GM21576 (cell line): ENCODE data around the gene CHGA.

ENCODE experiments used
- ATAC-seq: cut with Tn5 transposase; IDR thresholded peaks from one replicate; pipeline ENCODE4 v1.9.1; 2021; ENCODE audit warnings: mild to moderate bottlenecking, moderate library complexity; ENCODE audit not compliant: unreplicated experiment

CHGA gene

DNA sequence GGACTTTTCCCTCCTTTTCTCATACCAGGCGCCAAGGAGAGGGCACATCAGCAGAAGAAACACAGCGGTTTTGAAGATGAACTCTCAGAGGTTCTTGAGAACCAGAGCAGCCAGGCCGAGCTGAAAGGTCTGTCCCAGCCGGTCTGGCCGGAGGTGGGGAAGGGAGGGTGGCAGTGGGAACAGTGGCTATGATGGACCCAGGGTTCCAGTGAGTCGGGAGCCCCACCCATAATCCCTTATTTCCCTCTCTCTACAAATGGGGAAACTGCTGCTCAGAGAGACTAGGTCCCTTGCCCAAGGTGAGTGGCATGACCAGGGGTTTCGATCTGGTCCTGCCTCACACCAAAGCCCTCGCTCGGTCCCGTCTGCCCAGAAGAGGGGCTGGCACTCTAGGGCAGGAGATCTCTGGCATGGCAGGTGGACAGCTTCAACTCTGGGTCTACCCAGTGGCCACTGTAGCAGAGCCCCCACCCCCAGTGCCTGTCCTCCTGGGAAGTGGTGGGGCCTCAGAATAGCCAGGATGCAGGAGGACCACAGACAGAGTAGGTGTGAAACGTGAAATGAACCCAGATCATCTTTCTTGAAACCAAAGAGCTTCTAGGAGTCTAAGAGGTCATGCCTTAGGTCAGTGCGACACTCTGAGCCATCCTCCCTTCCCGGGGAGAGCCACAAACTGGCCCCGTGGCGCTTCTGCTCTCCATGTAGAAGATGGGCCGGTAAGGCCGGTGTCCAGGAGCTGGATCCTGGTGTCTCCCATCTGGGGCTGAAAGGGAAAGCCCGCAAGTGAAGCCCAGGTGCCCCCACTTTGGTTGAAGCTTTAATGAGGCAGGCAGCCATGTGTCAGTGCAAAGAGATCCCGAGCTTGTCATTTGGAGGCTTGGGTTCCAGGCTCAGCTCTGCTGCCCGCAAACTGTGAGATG is 7.0 kb downstream of the CHGA start:
- no peak for ATAC-seq

DNA sequence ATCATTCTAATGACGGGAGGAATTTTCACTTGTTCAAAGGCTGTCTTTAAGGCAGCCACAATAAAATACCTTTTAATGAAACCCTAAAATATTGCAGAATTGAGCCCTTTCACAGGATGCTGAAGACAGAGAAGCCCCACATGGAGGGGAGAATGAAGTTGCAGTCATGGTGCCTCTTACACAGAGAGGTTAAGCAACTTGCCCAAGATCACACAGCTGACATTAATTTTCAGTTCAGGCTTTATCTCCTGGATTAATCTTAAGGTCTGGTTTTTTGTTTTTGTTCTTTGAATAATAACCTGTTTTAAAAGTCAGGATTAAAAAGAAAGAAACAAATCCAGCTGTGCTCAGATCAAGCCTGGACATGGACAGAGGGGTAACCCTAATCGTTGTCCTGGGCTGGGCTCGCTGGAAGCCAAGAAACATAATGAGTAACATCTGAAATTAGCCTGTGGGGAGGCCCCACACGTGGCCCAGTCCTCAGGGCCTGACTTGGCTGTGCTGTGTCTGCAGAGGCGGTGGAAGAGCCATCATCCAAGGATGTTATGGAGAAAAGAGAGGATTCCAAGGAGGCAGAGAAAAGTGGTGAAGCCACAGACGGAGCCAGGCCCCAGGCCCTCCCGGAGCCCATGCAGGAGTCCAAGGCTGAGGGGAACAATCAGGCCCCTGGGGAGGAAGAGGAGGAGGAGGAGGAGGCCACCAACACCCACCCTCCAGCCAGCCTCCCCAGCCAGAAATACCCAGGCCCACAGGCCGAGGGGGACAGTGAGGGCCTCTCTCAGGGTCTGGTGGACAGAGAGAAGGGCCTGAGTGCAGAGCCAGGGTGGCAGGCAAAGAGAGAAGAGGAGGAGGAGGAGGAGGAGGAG is 8.0 kb downstream of the CHGA start:
- no peak for ATAC-seq

DNA sequence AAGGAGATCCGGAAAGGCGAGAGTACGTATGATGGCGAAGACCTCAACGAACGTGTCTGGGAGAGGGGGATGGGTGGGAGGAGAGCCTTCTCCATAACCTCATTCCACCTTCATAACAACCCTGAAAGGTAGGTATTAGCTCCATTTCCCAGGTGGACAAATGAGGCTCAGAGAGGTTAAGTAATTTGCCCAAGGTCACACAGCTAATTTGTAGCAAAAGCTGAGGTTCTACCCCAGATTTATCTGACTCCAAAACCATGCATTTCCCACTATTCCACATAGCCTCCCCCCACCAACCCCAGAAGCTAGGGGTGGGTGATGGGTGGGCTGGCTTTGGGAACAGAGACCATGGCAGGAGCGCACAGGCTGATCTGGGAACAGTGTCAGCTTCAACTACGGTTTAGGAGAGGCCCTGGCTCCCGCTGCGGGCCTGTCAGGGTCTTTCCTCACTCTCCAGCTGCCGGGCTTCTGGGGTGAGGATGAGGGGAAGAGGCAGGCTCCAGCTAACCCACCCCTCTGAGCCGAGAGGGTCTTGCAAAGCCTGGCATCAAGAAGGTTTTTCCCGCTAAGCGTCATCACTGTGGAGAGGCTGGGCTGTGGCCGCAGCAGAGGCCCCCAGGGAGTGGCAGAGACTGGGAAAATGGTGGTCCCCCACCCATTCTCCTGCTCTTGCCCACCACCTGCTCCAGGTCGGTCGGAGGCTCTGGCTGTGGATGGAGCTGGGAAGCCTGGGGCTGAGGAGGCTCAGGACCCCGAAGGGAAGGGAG is 8.9 kb downstream of the CHGA start:
- no peak for ATAC-seq

DNA sequence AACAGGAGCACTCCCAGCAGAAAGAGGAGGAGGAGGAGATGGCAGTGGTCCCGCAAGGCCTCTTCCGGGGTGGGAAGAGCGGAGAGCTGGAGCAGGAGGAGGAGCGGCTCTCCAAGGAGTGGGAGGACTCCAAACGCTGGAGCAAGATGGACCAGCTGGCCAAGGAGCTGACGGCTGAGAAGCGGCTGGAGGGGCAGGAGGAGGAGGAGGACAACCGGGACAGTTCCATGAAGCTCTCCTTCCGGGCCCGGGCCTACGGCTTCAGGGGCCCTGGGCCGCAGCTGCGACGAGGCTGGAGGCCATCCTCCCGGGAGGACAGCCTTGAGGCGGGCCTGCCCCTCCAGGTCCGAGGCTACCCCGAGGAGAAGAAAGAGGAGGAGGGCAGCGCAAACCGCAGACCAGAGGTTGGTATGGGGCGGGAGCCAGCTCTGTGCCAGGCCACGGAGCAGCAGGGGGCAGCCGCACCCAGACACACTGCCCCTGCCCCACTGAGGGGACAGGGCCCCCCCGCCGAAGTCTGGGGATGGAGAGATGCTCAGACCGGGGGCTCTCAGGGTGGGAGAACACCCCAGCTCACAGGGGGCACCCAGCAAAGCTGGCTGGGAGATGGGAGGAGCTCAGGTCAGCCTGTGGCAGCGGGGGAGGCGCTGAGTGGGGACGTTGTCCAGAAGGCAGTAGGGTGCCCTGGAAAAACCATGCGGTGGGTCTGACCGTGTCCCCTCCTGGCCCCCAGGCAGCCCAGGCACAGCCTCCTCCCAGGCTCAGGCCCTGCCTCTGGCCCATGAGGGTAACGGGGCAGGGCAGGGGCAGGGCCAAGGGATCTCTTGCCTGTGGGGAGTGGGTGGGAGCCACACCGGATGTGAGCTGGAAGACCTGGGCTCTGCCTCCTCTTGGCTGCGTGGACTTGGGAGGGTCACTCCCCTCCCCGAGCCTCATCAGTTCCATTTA is 9.8 kb downstream of the CHGA start:
- no peak for ATAC-seq

DNA sequence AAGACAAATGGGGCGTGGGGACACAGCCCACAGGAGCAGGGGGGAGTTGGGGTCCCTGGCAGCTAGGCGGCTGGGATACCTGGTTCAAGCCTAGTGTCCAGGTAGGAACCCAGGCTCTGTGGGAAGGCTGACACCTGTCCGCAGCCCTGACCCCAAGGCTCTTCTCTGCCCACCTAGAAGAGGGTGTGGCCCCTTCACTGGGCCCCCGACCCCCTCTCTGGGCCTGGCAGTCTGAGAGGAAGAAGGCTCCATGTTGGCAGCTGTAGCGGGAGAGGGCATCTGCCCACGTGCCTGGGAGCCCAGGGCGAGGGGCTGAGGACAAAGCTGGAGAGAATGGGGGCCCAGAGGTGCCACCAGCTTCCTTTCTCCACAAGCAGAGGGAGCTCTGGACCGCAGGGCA is 10.5 kb downstream of the CHGA start:
- ATAC-seq: no peak

DNA sequence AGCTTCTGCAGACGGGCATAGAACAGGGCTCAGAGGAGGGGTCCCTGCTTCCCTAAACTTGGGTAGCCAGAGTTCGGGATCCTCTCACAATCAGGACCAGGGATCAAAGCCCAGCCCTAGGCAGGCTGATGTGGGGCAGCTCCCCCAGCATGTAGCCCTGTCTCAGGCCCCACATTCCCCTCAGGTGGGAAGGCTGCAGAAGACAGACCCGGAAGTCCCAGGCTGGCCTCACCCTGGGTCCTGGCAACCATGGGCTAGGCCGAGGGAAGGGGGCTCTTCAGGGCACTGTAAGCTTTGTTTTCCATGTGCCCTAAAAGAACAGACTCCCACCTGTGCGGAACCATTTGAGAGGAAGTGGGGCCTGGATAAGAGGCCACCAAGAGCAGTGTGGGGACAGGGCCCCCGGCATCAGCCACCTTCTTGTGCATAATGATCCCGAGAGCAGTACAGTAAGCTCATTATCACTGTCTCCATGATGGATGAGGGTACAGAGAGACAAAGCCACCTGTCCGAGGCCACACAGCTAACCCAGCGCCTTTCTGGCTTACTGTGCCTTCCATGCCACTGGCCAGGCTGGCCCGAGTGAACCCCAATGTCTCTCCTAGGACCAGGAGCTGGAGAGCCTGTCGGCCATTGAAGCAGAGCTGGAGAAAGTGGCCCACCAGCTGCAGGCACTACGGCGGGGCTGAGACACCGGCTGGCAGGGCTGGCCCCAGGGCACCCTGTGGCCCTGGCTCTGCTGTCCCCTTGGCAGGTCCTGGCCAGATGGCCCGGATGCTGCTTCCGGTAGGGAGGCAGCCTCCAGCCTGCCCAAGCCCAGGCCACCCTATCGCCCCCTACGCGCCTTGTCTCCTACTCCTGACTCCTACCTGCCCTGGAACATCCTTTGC is 11.5 kb downstream of the CHGA start:
- no peak for ATAC-seq

DNA sequence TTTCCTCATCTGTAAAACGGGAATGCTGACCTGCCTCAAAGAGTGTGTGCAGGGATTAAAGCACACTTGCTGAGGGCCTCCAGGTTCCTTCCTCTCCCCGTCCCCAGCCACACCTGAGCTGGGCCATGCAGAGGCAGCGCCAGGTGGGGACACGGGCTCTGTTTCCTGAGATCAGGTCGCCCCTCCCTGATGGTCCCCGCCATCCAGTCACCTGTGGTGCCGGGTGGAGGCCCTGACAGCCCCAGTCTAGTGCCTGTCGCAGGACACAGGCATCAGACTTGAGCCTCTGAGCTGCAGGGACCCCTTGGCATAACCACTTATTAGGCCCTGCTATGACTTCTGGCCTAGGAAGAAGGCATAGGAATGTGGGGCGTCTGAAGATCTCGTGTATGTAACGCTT is 12.5 kb downstream of the CHGA start:
- ATAC-seq: no peak

DNA sequence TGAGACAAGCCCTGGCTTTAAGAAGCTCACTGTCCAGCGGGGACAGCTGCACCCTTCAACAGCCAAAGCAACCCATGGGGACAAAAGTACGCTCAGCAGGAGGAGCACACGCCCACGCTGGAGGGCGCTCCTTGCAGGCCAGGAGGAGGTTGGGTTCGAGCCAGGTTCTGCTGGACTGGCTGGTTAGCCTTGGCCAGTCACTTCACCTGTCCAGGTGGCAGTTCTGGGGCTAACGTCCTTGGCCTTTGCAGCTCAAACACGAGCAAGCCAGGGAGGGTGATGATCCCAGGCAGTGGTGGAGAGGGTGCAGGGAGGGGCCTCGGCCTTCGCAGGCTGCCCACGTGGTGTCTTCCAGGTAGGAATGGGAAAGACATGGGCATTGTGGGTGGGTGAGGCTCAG is 13.1 kb downstream of the CHGA start:
- ATAC-seq: no peak

DNA sequence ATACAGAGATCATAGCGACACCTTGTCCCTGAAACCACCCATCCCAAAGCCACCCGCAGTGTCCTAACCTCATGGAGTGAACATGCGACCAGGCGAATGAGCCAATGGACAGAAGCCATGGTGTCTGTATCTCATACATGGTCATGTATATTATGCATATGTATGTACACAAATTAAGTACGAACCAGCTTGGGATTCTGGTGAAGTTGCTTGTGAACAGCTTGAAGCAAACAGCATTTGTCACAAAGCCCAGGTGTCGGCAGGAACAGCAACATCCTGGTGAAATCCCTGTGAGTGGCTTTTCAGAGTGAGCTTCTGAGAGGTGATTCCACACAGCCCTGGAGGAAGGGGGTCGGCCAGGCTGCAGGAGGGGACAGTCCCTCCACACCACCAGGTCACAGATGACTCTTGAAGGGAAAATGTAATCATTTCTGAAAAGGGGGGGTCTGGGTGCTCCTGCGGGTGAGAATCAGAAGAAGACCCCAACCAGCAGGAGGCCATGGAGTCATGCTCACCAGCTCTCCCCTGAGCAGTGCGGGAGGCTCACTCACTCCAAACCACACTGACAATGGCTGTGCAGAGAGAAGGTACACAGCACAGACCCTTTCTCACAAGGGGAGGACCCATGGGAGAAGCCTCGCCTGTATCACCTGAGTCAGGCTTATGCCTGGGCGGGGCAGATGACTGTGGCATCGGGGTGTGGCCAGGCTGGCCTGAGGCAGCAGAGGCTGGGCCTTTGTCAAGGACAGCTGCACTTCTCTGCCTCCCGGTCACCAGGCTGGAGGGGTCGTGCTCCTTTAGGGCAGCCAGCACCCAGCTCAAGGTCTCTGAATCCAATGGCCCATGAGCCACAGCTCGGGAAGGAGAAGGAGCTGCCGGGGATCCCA is 14.3 kb downstream of the CHGA start:
- ATAC-seq: no peak

DNA sequence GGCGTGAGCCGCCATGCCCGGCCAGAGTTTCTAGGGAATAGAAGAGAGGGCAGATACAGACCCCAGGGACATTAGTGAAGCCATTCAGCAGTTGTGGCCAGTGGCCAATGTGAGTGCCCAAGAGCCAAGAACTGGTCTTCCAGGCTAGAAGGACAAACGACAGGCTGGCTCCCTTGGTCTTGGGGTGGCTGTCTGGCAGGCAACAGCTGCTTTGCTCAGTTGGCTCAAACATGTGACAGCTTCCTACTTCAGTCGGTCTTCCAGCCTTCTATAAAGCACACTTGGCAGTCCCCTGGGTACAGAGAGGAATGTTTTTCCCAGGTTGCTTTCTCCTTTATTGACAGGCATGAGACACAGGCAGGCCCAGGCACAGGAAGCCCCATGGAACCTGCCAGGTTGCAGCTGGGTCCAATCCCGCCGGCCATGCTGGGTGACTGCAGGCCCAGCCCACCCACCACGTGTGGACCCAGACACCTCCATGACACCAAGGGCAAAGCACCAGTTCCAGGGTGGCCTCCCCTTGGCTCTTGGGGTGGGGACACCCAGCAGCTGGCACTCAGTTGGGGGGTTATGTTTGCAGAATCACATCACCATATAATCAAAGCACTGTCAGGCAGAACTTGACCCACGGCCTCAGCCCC is 15.4 kb downstream of the CHGA start:
- ATAC-seq: no peak

DNA sequence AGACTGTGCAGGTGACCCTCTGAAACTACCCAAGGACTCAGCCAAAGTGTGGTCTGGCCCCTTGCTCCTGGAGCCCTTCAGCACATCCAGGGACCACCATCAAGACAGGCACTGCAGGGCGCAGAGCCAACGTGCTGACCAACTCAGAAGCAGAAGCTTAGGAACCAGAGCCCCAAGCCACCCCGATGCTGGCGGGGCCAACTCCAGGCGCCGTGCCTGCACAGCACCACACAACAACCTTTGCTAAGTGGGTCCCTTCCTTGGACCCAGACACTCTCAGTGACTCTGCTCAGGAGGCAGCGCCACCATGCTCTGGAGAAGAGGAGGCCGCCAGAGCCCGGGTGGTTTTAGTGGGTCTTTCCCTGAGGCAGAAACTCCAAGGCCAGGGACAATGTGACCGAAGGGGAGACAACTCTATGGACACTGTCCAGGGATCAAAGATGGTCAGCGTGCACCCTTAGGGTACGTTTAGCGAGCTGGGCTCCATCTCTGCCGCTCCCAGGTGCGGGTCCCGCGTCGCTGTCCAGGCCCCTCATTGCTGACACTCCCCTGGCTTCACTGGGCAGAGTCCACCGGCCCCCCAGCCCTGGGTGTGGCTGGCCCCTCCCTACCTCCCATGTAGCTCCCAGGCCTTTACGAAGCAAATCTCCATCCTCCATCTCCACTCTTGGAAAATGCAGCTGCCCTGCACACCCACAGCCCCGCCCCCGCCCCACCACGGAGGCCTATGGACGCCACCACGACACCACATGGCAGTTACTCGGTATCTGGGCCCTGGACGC is 16.1 kb downstream of the CHGA start:
- ATAC-seq: no peak

DNA sequence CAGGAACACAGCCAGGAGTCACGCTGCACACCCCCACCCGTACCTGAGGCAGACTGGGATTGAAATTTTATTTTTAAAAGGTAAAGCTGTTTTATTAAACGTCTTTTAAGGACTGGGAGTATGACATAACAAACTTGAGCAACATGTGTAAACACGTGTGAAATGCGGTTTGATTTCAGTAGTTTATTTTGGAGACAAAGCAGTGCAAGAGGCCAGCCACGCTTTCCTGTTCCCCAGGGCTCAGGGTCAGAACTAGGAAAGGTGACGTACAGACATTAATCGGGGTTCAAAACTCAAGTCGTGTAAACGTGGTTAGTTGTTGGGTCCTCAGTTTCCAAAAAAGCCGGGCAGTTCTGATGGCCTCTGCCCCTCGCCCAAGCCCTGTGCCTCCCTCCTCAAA is 16.7 kb downstream of the CHGA start:
- no peak for ATAC-seq

DNA sequence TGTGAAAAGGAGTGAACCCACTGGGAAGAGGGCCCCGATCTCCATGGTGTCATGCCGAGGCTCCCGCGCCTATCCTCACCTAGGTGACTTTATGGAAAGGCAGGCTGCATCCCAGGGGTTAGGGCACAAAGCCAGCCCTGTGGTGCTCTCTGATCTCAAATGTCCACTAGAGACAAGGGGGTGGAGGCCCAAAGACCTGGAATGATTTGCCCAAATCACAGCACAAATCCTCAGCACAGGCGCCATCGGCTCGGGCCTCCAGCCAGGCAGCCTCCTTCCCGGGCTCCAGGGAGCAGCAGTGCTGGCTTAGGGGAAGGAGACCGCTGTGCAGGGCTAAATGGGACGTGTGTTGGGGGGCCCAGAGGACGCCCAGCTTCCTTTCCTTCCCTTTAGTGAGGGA is 17.6 kb downstream of the CHGA start:
- ATAC-seq: no peak

DNA sequence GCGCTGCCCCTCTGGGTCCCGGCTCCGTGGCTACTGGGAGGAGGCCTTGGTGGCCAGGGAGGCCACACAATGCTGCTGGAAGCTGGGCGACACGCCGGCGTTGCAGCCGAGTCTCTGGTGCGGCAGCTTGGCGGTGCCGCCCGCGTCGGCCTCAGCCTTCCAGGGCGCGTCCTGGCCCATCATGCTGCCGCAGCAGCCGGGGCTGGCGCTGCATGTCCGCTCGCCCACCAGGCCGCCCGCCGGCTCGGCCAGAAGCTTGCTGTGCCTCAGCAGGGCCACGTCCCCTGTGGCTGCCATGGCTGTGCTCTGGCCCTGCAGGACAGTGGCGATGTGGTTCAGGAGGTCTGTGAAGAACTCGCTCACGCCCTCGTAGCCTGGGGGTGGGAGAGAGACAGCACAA is 18.6 kb downstream of the CHGA start:
- ATAC-seq: no peak

DNA sequence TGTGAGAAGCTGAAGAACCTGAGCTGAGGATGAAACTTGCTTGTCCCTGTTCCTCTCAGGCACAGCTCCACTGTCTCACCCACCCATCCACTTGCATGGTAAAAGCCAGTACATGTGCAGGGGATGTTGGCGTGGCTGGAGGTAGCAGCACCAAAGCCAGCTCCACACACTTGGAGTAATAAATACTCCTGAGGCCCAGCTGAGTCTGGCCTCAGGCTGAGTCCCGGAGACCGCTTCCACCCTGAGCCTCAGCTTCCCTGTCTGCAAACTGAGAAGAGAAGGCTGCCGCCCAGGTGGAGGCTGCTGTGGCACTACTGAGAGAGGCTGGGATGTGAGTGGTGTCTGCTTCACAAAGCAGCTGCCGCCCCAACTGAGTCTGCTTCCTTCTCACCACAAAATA is 19.2 kb downstream of the CHGA start:
- no peak for ATAC-seq

DNA sequence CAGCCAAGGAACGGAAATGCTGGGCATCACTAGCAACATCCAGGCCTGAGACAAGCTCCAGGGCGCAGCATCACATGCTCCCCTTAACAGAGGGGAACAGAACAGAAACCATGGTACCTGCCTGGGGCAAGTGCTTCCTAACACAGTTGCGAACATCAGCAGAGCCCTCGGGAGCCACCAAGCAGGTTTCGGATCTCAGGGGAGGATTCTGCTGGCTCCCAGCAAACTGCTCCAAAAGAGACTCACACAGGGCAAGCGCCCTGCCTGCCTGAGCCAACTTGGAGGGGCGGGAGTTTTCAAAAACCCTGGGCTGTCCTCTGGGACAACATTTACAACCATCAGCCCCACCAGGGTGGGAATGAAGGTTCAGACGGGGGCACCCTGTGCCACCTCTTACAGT is 19.6 kb downstream of the CHGA start:
- no peak for ATAC-seq
